ENCODE data around the gene ERO1A.

Gene ERO1A

DNA sequence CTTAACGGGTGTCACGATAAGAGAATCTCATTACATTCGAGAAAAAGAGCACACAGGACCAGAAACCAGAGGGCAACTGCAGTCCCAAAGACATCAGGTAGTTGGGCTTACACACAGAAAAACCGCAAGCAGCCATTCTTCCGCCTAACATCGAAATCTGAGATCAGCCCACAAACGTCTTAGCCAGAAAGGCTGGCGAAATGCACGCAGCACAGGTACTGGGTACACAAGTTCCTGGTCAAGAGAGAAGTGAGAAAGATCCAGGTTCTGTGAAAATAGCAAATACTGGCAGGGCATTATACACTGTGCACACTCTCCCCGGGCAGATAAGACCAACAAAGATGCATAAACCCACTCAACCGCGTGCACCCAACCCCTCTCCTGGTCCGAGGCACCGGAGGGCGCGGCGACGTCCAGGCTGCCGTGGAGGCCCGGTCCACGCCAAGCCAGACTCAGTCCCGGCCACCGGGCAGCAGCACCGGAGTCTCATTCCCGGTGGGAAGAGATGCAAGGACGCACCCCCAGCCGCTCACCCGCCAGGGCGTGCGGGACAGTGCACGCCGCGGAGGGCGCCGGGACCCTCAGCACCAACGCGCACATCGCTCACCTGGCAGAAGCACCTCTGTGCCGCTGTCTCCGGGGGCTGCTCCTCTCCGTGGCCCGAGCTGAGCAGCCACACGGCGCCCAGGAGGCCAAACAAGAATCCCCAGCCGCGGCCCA lies 437 bp downstream of the ERO1A start:
- DNase-seq, result peak; percentile 26 to 83 (median 49)

DNA sequence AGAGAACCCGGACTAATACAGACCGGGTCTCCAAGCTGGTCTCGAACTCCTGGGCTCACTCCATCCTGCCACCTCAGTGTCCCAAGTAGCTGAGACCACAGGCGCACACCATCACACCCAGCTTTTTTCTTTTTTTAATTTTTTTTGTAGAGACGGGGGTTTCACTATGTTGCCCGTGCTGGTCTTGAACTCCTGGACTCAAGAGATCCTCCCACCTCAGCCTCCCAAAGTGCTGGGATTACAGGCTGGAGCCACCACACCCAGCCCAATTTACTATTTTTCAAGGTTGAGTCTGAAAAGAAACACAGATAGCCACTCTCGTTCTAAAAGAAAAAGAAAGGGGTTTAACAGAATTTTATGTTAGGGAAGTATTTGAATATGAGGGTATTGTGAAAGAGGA lies 1.8 kb downstream of the ERO1A start:
- no peak for DNase-seq

DNA sequence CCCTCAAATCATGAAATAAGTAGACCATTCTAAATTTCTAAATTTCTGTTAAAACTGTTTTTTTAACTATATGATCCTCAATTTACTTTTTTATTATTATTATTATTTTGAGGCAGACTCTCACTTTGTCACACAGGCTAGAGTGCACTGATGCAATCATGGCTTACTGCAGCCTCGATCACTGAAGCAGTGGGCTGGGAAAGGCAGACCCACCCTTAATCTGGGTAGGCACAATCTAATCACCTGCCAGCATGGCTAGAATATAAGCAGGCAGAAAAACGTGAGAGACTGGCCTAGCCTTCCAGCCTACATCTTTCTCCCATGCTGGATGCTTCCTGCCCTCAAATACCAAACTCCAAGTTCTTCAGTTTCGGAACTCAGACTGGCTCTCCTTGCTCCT lies 2.3 kb downstream of the ERO1A start:
- DNase-seq, result no peak

DNA sequence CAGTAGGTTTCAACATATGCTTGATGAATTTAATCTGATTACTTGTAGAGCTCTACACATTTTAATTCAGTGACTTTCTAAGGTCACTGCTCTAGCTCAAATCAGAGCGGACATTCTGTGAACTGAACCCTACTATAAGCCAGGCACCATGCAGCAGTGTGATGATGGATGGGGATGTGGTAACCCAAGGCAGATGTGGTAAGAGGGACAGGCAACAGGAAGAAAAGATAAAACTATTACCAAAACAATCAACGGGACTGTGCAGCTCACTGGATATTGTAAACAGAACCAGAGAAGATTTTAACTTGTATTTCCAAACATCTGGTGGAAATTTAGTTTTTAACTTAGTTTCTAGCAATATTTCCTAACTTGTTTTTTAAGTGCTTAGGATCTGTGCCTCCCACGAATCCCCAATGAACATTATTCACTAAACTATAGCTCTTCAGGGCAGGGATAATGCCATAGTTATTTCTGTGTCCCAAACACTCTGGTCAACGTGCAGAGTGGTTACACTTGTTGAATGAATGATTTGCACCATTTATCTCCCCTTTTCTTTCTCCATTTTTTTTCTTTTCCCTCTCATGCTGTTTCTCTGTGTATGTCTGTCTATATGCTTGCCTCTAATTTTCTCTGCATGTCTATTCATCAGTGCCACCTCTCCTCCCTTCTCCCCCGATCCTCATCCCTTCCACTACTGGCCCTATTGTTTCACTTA lies 3.0 kb downstream of the ERO1A start:
- peak in 1 of 5 donors; percentile 44 for DNase-seq

DNA sequence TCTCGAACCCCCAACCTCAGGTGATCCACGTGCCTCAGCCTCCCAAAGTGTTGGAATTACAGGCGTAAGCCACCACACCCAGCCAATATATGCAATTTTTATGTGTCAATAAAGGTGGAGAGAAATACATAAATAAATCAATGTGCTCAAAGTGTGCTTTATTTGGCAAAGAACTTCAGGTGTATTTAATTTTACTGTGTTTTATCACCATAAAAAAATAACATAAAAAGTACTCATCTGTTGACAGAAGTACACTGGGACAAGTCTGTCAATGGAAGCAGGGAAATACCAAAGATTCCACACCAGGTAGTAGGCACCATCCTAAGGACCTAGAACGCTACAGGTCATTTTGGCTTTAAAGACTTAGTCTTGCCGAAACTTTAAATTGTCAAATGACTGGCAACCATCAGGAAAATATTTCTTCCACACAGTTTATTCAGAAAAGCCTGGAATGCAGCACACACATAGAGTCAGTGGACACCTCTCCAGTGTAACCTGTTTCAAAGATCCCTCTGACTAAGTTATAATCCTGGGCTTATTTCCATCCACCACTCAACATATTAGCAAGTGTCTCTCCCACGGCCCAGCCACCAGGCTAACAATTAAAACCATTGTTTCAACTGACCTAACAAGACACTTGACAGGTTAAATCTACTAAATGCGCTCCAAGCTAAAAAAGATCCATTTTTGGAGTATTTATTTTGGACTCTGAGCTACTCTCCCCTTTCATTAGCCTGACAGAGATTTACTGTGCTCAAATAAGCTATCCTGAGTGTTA lies 4.2 kb downstream of the ERO1A start:
- no peak for DNase-seq

DNA sequence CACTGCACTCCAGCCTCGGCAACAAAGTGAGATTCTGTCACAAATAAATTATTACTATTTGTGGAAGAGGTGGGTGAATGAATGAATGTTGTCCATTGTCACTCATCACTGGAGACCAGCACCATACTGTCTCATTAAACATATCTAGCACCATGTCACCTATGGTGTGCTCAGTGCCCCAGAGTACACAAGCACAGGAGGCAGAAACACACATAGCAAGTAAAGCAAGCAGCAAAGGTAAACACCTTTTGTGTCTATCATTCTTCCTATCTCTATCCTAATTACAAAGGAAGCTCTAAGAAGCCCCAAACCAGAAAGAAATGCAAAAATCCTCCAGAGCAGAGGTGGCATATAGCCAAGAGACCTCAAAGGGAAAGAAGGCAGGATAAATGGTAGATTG lies 9.2 kb downstream of the ERO1A start:
- no peak for DNase-seq

DNA sequence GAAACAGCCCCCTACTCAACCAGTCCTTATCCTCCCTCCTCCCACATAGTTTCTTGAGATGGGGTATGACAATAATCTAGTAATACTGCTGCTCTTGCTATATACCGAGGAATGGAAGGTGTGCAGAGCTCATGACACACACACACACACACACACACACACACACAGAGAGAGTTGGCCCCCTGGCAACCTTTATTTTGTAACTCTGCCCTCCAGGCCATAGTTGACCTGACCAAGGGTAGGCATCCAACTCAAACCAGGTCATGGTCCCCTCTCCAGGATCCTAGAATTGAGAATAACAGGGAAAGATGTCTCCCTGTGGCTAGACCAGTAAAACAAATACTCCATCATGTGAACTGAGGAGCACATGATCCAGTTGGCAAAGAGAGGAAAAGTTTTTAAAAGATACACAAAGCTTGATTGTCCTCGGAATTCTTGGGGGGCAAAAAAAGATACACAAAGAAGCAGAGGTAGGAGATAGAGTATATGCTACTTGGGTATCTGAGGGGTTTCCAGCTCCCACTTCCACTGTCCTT lies 11.3 kb downstream of the ERO1A start:
- DNase-seq, result no peak

DNA sequence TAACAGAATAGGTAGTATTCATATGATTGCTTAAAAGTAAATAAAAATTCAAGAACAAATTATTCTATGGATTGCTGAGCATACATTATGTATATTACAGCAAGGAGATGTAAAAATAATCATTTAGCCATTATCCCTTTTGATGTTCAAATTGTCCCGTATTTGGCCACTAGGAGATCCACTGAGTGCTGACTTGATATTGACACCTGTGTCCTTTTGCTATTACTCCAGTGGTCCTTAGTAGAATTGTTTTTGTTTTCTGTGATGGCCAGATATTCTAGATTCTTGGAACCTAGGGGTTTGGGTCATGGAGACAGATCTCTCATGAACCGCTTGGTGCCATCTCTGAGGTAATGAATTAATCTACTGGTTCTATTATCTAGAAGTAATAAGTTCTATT lies 16.8 kb downstream of the ERO1A start:
- no peak for DNase-seq

DNA sequence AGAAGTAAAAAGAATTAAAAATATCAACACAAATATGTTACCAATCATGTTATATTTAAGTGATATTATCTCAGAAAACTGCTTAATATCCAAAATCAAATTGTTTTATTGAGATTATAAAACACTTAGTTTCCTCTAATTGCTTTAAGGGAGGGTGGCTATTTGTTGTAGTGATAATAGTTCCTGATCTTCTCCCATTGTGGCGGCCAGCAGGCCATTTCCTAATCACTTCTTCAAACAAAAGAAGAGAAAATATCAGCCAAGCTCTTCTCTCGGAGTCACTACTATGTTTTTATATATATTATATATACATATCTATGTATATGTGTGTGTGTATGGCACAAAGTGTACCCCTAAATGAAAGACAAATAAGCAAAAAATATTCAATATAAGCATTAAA lies 31.5 kb downstream of the ERO1A start:
- DNase-seq, result no peak

DNA sequence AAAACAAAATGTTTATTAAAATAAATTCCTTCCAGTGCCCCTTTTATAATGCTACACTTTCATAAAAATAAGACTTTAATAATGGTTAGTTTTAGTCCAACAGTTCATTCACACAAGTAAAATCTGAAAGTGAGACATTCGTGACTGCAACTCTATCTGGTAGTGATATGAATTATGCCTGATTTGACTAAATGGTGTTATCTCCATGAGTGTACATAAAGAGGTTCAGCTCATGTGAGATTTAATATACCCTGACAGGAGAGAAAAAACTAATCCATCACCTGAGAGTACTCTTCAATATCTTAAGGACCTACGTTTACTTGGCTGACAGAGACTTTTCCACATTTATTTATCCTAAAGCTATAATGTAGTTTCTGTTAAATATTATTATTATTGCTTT lies 34.0 kb downstream of the ERO1A start:
- no peak for DNase-seq

DNA sequence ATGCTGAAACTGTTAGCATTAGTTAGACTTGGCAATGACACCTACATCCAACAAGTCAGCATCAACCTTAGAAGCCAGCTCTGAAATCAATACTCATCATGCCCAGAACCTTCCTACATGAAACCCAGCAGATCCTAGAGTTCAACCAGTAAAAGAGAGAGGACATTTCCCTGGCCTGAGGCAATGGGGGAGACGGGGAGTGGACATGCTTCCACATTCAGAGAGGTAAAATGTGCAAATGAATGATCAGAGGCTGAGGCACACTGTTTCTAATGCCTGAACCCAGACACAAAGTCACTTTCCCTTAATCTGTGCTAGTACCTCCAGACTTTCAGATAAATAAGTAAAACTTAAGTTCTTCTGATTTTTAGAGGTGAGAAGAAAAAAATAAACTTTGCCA lies 34.5 kb downstream of the ERO1A start:
- no peak for DNase-seq

DNA sequence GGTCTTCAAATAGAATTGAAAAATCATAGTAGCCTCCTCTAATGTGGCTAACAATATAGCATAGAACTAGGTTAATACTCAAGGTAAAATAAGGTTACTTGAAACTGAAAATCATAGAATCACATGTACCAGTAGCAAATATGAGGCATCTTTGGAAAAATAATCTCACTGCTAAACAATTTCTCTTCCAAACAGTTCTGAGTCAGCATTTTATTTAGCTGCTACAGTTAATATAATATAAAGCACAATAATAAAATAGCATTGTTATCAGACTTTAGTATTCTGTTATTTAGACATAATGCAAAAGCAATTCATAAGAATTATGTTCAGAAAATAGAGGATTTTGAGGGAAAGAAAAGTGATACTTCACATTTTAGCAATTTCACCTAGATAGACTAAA lies 35.0 kb downstream of the ERO1A start:
- no peak for DNase-seq

DNA sequence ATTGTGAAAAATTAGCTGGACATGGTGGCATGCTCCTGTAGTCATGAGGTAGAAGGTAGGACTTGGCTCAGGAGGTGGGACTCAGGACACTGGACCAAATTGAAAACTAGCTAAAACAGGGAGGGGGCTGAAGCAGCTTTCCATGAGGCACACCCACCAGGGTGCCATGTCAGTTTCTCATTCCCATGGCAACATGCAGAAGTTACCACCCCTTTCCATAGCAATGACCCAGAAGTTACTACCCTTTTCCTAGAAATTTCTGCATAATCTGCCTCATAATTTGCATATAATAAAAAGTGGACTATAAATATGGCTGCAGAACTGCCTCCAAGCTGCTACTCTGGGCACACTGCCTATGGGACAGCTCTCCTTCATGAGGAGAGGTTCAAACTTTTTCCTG lies 38.5 kb downstream of the ERO1A start:
- DNase-seq, result no peak

DNA sequence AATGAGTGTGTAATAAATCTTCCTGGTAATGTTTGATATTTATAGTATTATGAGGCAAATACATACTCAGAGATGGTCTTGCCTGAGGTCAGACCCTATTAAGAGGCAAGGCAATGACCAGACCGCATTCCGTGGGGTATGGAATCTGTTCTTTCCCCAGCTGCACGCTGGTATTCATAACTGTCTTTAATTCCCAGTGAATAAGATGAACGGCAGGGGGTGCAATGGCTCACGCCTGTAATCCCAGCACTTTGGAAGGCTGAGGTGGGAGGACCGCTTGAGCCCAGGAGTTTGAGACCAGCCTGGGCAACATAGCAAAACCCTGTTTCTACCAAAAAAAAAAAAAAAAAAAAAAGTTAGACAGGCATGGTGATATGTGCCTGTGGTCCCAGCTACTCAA lies 44.6 kb downstream of the ERO1A start:
- DNase-seq, result no peak

DNA sequence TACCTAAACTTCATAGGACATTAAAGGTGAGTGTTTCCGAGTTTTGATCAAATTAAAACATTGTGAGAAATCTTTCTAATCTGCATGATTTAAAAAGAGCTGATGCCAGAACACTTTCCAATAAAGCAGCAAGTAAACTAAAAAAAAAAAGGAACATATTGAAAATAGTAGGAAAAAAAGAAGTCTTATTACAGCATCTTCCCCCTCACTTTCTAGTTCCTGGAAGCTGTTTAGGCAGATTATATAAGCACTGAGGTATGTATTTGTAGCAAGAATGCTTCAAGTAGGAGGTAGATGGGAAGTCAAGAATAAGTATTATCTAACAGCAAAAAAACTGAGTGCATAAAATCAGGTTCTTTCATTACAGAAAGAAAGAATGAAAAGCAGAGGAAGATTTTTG lies 45.8 kb downstream of the ERO1A start:
- DNase-seq, result no peak

DNA sequence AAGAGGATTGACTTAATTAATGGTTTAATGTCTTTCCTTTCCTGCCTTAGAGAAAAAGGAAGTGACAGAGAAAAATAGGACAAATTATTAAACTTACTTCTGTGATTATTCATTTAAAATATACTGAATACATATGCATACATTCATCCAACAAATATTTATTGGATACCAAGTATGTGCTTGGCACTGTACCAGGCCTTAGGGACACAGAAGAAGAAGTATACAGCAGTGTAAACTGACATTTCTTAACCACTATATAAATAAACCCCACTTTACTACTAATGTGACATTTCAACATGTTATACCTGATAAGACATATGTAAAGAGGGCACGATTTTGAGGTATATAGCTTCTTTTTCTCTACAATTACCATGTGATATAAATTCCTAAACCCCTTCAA lies 53.6 kb downstream of the ERO1A start:
- no peak for DNase-seq

DNA sequence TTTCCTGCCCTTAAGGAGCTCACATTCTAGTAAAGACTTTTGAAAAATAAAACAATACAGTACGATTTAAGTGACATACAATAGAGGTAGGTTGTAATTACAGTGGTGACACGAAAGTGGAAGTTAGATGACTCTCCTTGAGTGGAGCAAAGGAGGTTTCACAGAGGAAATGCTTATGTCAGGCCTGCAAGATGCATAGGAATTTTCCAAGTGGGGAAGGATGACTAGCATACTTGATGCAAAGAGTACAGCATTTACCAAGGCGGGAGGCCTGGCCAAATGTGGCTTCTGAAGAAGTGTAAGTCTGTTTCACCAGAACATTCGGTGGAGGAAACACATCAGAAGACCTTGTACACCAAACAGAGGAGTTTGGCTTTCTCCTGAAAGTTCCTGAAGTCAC lies 55.2 kb downstream of the ERO1A start:
- peak in 1 of 5 donors; percentile 14 for DNase-seq

DNA sequence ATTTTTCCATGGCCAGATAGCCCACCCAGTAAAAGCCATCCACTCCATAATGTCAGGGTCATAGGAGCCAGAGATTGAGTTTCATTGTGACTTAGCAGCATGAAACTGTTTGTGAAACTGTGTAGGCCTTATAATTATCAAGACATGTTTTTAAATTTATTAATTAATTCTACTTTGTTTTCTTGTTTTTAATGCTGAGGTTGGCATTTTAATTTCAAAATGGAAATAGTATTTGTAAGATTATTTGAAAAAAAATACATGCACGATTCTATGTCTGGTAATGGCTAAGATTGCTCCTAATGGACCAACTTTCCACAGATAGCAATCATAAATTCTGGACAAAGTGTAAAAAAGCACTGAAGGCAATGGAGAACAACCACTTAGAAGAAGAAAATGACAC lies 75.7 kb downstream of the ERO1A start:
- DNase-seq, result no peak

DNA sequence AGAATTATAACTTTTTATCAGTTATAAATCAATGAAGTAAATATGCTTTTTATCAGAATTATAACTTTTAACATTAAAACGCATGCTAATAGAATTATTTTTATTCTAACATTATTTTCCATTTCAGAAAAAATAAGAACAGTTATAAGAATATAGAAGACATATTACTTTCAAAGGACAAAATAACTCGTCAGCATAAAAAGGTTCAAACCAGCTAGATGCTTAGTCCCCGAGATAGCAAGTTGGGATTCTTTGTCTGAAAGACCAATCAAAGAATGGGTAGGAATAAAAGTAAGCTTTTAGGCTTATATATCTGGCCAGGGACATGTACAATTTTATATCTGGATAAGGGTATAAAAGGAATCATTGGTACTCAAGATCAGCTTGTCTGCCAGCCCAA lies 76.8 kb downstream of the ERO1A start:
- no peak for DNase-seq

DNA sequence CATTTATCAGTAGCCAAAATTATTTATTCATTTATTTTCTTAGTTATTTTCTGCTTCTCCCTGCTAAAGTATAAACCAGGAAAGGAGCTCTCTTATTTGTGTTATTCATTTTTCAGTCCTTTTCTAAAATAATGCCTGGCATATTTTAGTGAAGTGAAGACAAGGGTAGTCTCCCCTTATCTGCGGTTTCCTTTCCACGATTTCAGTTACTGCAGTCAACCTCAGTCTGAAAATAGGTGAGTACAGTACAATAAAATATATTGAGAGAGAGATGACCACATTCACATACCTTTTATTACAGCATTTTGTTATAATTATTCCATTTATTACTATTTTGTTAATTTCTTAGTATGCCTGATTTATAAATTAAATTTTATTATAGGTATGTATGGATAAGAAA lies 85.2 kb downstream of the ERO1A start:
- DNase-seq, result no peak

DNA sequence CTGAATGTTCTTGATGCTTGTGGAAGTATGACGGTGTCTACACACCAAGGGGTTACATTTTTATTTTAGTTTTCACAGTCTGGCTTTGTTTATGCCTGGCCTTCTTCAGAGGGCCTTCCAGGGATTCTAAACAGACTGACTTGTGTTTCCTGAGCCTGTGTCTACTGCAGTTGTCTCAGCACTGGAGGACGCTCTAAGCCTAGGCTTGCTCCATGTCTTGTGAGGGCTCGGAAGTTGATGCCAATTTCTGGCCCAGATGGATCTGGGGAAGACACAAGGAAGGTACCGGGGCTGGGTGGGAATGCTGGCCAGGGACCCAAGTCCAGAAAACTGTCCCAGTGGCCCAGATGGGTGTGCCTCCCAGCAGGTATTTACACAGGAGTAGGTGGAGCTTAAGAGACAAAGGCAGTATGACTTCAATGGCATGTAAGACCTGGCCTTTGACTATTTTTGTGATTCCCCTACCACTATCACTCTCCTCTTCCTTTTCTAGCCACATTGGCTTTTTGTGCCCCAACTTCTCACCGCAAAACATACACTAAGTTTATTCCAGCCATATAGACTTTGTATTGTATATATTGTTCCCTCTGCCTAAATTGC lies 85.8 kb downstream of the ERO1A start:
- no peak for DNase-seq

DNA sequence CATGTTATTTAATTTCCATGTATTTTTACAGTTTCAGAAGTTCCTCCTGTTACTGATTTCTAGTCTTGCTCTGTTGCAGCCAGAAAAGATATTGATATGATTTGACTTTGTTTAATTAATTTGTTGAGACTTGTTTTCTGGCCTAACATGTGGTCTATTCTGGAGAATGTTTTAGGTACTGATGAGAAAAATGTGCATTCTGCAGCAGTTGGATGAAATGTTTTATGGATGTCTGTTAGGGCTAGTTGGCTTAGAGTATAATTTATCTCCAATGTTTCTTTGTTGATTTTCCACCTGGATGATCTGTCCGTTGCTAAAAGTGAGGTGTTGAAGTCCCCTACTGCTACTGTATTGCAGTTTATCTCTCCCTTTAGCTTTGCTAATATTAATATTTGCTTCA lies 88.3 kb downstream of the ERO1A start:
- no peak for DNase-seq

DNA sequence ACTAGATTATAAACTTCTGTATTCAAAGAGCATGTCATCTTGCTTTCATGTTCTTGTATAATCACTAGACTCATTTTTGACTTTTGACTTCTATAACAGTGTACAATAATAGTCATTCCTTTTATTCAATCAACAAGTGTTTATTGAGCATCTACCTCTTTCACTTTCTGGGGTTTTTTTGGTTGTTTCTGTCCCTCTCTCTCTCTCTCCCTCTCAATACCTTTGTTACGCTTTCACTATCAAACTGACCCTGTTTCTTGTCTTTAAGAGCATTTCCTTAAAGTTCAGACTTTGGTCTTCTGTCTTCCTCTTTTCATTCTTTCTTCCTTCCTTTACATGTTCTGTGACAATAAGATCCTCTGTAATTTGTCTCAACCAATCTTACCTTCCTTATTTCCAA lies 93.2 kb downstream of the ERO1A start:
- no peak for DNase-seq

Data from T-helper 1 cell (primary cell).